HepG2 (cell line): ENCODE results near the gene SH3GL1. TPM values are rescaled to one million over a fixed set of nuclear protein-coding genes. Genes with fewer than 3 reads are reported as not detected.

ENCODE experiments used
- MED13 ChIP-seq: sonication (generic); formaldehyde crosslinking; IDR thresholded peaks from 2 replicates; pipeline ENCODE4 v1.5.0; 2020; ENCODE audit warnings: missing genetic modification reagents
- RNF2 ChIP-seq: fragments of 450-650 bp; conservative IDR thresholded peaks from 2 replicates; pipeline ENCODE4 v1.6.1; 2016; ENCODE audit warnings: low read depth
- ZNF333 ChIP-seq: sonication (generic); formaldehyde crosslinking; IDR thresholded peaks from 2 replicates; pipeline ENCODE4 v1.4.0; 2020; ENCODE audit warnings: mild to moderate bottlenecking, missing genetic modification reagents, borderline replicate concordance
- ZNF557 ChIP-seq: sonication (generic); formaldehyde crosslinking; IDR thresholded peaks from 2 replicates; pipeline ENCODE4 v1.4.0; 2020; ENCODE audit warnings: missing genetic modification reagents
- polyA plus RNA-seq, 8 experiments: library from polyadenylated mRNA; depleted of rRNA in 3 of 8; stranded (reverse) in 7 of 8; unstranded in 1 of 8; fragments of >200 nt; fragmentation: Illumina TruSeq in 4 of 8; extraction: Trizol in 4 of 8; gene quantifications; 2 replicates each; pipeline versions ENCODE4 v1.2.1 to v1.2.3, GENCODE V29; 2011 to 2016; ENCODE audit warnings: low read depth in 4 of 8, missing spikeins in 1 of 8, mixed read lengths in 1 of 8; ENCODE audit not compliant: insufficient read depth in 1 of 8
- total RNA-seq, 5 experiments: library from RNA; depleted of rRNA; stranded (reverse); fragments of >200 nt; fragmentation: Illumina TruSeq; extraction: Trizol; gene quantifications; 2 replicates each; pipeline ENCODE4 v1.2.3, GENCODE V29; 2016; ENCODE audit warnings: low read depth in 1 of 5
- TF ChIP-seq, protein P1 (sequence below), 2 experiments: IDR thresholded peaks; 2 replicates each; pipeline ENCODE4 v1.6.1; 2011 to 2012; ENCODE audit warnings: low read length in 2 of 2, borderline replicate concordance in 1 of 2, low read depth in 1 of 2, mild to moderate bottlenecking in 1 of 2, moderate library complexity in 1 of 2
- TF ChIP-seq, protein P2 (sequence below): sonication (generic); formaldehyde crosslinking; IDR thresholded peaks from 2 replicates; pipeline ENCODE4 v1.9.0; 2021; ENCODE audit warnings: missing genetic modification reagents, borderline replicate concordance

Gene SH3GL1
- total and polyA plus RNA-seq, 2 of the 13 experiments (the other 11 are each of a cell fraction or from before 2014, with no cell fraction given) = 33.0 to 45.1 TPM

GRCh38 chr19:4390567-4391305 lies 9.6 kb downstream of the SH3GL1 start (continued):
- TF ChIP-seq, protein P1, sequence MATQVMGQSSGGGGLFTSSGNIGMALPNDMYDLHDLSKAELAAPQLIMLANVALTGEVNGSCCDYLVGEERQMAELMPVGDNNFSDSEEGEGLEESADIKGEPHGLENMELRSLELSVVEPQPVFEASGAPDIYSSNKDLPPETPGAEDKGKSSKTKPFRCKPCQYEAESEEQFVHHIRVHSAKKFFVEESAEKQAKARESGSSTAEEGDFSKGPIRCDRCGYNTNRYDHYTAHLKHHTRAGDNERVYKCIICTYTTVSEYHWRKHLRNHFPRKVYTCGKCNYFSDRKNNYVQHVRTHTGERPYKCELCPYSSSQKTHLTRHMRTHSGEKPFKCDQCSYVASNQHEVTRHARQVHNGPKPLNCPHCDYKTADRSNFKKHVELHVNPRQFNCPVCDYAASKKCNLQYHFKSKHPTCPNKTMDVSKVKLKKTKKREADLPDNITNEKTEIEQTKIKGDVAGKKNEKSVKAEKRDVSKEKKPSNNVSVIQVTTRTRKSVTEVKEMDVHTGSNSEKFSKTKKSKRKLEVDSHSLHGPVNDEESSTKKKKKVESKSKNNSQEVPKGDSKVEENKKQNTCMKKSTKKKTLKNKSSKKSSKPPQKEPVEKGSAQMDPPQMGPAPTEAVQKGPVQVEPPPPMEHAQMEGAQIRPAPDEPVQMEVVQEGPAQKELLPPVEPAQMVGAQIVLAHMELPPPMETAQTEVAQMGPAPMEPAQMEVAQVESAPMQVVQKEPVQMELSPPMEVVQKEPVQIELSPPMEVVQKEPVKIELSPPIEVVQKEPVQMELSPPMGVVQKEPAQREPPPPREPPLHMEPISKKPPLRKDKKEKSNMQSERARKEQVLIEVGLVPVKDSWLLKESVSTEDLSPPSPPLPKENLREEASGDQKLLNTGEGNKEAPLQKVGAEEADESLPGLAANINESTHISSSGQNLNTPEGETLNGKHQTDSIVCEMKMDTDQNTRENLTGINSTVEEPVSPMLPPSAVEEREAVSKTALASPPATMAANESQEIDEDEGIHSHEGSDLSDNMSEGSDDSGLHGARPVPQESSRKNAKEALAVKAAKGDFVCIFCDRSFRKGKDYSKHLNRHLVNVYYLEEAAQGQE (IDR thresholded peaks at IDR 0.05; ENCODE audit: borderline replicate concordance in 1 of 2, low read depth in 1 of 2, low read length in 2 of 2) = 0 out of 4 replicates have a peak, but pooled peaks of 1 of the 2 experiments have one; percentile 11
- TF ChIP-seq ZNF333 (0 out of 2 replicates have a peak, but pooled peaks have one; percentile 28), ZNF557 (CRISPR knock-in tag) (no peak), RNF2 (peak; percentile 67; the same call in 1 of the 2 replicates), MED13 (peak; percentile 78; the same call in 1 of the 2 replicates)
- TF ChIP-seq, protein P2, sequence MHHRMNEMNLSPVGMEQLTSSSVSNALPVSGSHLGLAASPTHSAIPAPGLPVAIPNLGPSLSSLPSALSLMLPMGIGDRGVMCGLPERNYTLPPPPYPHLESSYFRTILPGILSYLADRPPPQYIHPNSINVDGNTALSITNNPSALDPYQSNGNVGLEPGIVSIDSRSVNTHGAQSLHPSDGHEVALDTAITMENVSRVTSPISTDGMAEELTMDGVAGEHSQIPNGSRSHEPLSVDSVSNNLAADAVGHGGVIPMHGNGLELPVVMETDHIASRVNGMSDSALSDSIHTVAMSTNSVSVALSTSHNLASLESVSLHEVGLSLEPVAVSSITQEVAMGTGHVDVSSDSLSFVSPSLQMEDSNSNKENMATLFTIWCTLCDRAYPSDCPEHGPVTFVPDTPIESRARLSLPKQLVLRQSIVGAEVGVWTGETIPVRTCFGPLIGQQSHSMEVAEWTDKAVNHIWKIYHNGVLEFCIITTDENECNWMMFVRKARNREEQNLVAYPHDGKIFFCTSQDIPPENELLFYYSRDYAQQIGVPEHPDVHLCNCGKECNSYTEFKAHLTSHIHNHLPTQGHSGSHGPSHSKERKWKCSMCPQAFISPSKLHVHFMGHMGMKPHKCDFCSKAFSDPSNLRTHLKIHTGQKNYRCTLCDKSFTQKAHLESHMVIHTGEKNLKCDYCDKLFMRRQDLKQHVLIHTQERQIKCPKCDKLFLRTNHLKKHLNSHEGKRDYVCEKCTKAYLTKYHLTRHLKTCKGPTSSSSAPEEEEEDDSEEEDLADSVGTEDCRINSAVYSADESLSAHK (CRISPR knock-in tag) = no peak
- TF ChIP-seq, all 625 proteins: peak for 252
